HG02763 (cell line): ENCODE measurements around the gene CLEC14A.

Experiments
- ATAC-seq: cut with Tn5 transposase; IDR thresholded peaks from one replicate; pipeline ENCODE4 v1.9.1; 2021; ENCODE audit warnings: mild to moderate bottlenecking, moderate library complexity; ENCODE audit not compliant: unreplicated experiment

The CLEC14A gene

GRCh38 chr14:38248321-38249028 is 7.4 kb downstream of the CLEC14A start:
- no peak for ATAC-seq

- no peak for ATAC-seq
Measured at GRCh38 chr14:38243696-38244240, 12.1 kb downstream of the CLEC14A start.

GRCh38 chr14:38238878-38239277 is 17.0 kb downstream of the CLEC14A start:
- ATAC-seq = no peak

DNA sequence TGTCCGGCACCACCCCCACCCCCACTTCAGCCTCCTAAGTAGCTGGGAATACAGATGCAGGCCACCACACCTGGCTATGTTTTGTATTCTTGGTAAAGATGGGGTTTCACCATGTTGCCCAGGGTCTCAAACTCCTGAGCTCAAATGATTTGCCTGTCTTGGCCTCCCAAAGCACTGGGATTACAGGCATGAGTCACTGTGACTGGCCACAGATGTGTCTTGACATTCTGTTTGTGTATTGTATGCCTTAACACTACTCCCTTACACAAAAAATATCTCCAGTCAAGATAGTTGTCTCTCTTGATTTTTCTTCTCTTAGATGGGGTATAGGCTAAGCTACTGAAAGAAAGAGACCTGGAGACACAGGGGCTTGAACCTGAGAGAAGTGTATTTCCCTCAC is 17.6 kb downstream of the CLEC14A start:
- no peak for ATAC-seq

DNA sequence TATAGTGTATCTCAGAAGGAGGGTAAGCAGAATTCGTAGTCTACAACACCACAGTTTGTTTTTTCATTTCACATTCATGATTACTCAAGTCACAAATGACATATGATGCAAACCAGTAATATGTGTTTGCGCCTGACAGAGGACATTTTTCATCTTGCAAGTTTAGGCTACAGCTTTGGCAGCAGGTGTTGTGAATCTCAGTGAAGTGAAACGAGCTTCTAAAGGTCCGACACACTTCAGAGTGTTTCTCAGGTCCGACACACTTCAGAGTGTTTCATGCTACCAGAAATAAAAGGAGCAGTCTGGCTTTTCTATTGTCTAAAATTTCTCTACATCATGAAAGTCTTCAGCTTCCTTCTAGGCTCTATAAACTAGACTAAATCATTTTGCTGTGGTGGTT is 22.7 kb downstream of the CLEC14A start:
- no peak for ATAC-seq

- ATAC-seq = no peak
Measured at GRCh38 chr14:38226366-38226765, 29.5 kb downstream of the CLEC14A start.

DNA sequence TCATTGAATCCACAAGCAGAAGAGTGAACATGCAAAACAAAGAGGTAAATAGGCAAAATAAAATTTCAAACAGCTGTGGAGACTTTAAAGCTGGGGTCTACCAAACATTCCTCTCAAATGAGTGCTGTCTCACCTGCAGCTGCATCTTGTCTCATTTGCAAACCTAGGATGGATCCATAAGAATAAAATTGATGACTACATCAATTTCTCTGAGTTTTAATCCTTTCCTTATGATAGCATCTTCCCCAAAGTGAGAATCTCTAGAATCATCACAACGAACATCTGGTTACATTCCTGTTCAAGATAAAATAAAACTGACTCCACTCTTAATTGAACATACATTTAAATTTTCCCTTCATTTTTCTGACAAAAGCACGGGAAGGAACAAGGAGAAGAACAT is 29.9 kb downstream of the CLEC14A start:
- no peak for ATAC-seq

DNA sequence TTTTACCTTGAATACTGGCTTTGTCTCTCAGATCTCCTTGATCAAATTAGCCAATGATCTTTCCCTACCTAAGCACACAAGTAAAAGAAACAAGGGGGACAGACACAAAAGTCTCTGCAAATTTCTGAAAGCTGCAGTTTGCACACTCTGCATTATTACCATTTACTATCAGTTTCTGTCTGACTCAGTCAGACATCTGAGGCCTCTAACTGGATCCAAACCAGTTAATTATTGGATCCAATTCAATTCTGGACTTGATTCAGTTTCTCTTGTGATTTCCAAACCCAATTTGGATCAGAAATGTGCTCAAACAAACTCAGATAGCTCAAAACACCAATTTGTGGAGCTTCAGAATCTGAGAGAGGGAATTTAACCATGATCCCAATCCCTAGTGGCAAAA is 31.6 kb downstream of the CLEC14A start:
- ATAC-seq = no peak

DNA sequence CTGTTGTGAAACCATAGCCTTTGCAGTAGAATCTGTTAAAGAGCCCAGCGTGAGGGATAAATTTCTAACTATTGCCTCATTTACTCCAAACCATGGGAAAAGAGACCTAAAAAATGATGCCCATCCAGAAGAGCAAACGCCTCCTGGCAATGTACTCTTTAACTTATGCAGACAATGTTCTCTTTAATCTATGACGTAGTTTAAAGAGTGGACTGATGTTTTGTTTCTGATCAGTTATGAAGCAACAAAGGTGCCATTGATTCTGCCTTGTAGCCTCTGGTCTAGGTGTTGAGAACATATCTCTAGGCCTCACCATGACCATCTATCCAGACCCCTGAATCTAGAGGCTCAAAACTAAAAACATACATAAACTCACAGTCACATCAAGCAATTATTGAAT is 34.8 kb downstream of the CLEC14A start:
- ATAC-seq = no peak

DNA sequence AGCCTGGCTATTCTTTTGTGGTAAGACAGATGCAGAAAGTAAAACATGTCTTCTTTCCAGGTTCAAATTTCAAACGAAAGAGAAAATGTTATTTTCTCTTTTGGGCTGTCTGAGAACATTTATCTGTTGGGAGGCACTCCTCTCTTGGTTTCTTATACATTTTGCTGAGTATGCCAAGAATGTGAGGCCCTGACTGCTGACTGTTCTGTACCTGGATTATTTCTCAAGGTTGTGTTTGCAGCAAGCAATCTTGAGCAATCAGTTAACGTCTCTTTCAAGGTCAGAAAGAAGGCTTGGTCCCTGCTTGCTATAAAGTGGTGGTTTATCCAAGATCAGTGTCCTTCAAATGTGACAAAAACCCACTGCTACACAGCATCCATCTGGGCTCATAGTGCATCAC is 38.3 kb downstream of the CLEC14A start:
- ATAC-seq = no peak

GRCh38 chr14:38213001-38213400 is 42.9 kb downstream of the CLEC14A start:
- no peak for ATAC-seq

GRCh38 chr14:38212111-38212510 is 43.8 kb downstream of the CLEC14A start:
- no peak for ATAC-seq

DNA sequence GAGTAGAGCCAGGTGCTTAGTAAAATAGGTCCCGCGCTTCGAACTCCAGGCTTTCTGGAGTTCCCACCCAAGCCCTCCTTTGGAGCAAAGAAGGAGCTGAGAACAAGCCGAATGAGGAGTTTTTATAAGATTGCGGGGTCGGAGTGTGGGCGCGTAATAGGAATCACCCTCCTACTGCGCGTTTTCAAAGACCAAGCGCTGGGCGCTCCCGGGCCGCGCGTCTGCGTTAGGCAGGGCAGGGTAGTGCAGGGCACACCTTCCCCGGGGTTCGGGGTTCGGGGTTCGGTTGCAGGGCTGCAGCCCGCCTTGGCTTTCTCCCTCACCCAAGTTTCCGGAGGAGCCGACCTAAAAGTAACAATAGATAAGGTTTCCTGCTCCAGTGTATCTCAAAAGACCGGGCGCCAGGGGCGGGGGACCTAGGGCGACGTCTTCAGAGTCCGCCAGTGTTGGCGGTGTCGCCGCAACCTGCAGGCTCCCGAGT is 44.6 kb downstream of the CLEC14A start:
- ATAC-seq = no peak

GRCh38 chr14:38210587-38211216 is 45.2 kb downstream of the CLEC14A start:
- no peak for ATAC-seq

GRCh38 chr14:38209572-38210557 is 46.0 kb downstream of the CLEC14A start:
- ATAC-seq = no peak

GRCh38 chr14:38208618-38209562 is 47.0 kb downstream of the CLEC14A start:
- no peak for ATAC-seq

GRCh38 chr14:38207736-38208617 is 47.9 kb downstream of the CLEC14A start, which contains the start of gene SSTR1:
Gene SSTR1, plus strand, starts transcription at chr14:38207904. Its CDS starts 1,486 bp downstream, at chr14:38209390.
- no peak for ATAC-seq

GRCh38 chr14:38207377-38207735 is 48.5 kb downstream of the CLEC14A start:
- ATAC-seq = no peak
